ENCODE results near the gene SHANK3.

DNA sequence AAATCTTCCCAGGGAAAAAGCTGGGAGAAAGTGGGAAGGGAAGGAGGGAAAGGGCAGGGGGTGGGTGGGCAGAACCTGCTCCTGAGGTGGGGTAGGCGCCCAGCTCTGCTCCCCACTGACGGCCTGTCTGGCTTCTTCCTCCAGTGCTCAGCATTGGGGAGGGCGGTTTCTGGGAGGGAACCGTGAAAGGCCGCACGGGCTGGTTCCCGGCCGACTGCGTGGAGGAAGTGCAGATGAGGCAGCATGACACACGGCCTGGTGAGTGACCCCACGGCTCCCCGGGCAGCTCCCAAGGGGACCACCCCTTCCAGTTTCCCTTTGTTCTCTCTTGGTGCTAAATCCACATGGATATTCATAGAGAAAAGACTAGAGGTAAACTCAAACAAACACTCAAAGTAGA is 25.9 kb downstream of the SHANK3 start:
- no peak for TF ChIP-seq TAF1 (IDR thresholded peaks at IDR 0.05; ENCODE audit: borderline replicate concordance, insufficient read depth, low read length)
- no peak for TF ChIP-seq POLR2AphosphoS5 (IDR thresholded peaks at IDR 0.05; ENCODE audit: low read depth, low read length)
- TF ChIP-seq FOXP2 (optimal IDR thresholded peaks at IDR 0.05; ENCODE audit: borderline replicate concordance, extremely low read depth, extremely low read length, insufficient read depth) = no peak
- no peak for TF ChIP-seq SIN3A (IDR thresholded peaks at IDR 0.05; ENCODE audit: borderline replicate concordance, insufficient read depth, low read length)
